ENCODE results near the gene HSD11B2.

The HSD11B2 gene

DNA sequence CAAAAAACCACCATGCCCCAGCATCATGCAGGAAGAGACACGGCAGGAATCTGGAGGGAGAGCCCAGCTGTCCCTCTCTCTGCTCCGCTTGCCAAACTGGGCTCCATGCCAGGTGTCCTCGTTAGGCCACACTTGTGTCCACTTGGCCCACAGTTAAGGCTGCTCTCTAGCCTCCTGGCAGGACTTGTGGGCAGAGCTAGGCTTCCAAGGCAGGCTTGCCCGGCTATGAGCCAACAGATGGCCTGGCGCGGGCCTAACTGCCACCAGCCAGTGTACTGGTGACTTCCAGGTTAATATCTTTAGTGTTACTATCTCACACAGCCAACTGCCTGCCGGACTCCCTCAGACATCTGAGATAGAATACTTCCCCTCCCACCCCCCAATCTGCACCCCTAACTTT is 39.4 kb downstream of the HSD11B2 start:
- DNase-seq (ENCODE audit: low read depth in 1 of 2, low spot score in 1 of 2), result no peak

DNA sequence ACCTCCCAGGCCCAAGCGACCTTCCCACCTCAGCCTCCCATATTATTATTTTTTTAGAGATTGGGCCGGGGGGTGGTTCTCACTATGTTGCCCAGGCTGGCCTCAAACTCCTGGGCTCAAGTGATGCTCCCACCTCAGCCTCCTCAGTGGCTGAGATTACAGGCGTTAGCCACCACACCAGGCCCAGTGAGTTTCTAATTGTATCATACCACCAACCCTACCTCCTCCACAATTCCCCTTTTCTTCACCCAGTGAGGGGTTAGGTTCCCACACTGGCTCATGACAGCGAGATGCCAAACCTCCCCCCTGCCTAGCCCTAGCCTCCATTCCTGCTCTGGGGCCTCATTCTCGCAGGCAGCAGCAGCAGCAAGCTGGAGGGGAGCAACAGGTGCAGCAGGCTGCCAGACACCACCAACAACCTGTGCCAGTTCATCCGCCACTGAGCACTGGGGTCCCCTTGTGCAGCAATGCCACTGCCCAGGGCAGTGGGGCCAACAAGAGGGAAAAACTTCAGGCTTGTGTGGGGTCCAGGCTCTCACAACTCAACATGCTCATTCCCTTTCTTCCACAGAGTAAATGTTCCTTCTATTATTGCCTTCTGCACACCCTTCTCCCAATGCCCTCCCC is 41.0 kb downstream of the HSD11B2 start:
- DNase-seq (ENCODE audit: low read depth in 1 of 2, low spot score in 1 of 2), result no peak

DNA sequence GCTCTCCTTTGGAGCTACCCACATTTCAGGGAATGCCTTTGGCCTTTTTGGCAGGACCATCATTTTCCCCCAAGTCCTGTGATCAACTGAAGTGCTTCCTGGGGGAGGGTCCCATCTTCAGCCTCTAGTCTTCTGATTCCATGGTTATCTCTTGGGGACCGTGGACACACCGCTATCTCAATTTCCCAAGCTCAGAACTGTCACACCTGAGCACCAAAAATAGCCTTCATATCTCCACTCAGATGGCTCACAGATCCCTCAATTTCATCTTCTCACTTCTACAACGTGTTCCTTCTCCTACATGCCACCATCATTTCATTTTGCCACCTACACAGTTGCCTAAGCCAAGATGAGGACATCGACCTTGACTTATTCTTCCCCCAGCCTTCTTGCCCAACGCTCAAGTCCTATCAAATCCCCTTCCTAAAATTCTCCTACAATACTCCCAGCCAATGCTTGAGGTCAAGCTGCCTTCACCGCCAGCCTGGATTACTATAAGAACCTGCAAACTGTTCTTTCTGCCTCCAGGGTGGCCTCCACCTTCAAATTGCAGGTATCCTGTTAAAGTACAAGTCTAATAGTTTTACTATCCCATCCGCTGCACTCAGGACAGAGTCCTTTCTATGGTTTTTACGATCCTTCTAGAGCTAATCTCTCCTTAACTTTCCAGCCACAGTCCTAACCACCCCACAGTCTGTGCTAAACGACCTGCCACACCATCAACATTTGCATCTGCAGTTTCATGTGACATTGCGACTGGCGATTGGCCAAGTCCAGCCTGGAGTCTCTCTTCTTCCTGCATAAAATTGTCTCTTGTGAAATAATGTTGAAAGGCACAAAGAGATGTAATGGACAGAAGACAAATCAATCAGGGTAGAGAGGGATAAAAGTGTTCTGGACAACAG is 43.9 kb downstream of the HSD11B2 start:
- no peak for DNase-seq (ENCODE audit: low read depth in 1 of 2, low spot score in 1 of 2)

DNA sequence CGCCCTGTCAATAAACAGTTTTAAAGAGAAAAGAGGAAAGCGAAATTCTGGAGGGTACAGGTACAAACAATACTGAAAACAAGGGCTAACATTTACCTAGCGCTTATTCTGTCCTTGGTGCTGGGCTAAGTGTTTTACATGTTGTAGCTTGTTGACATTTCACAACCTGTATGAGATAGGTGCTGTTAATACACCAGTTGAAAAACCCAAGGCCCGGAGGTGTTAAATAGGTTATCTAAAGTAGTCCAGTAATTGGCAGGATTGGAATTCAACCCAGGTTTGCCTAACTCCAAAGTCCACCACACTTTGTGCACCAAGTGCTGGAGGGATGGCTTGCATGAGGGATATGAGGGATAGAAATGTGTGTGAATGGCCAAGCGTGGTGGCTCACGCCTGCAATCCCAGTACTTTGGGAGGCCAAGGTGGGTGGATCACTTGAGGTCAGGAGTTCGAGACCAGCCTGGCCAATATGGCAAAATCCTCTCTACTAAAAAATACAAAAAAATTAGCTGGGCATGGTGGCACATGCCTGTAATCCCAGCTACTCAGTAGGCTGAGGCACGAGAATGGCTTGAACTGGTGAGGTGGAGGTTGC is 47.1 kb downstream of the HSD11B2 start:
- DNase-seq (ENCODE audit: low read depth in 1 of 2, low spot score in 1 of 2), result no peak

DNA sequence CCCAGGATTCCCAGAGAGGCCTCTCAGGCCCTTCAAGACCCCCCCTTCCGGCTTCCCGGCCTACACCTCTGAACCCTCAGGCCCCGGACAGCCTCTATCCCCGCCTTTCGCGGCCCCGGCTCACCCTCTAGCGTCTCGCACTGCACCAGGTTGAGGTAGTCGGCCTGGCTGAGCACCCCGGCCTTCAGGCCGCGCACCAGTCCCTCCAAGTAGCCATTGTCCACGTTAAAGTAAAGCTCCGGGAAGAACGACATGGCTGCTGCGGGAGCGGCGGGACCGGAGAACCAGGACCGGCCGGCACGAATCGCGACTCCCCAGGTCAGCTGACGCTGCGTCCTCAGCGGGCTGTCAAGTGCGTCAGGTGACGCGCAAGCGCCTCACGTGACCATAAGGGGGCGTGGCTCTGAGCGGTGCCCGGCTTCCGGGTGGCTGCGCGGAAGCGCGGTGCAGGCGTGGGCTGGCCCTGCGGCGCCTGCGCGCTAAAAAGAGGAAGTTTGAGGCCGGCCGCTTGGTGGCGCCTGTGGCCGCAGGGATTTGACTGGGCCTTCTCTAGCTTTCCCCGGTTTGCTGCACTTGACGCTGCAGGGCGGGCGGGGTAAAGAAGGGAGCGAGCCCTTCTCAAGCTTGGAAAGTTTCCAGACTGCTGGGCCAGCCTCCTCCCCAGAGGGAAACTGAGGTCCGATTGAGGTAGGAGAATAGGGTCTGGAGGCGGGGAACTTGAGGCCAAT is 50.1 kb downstream of the HSD11B2 start, which contains the start of gene ATP6V0D1:
TSS of gene ATP6V0D1 (minus strand) at position 325 of the 728 bp plus-strand sequence. CDS start at position 254, 71 bp downstream.
- peak; percentile 95 to 97 for DNase-seq (ENCODE audit: low read depth in 1 of 2, low spot score in 1 of 2)

DNA sequence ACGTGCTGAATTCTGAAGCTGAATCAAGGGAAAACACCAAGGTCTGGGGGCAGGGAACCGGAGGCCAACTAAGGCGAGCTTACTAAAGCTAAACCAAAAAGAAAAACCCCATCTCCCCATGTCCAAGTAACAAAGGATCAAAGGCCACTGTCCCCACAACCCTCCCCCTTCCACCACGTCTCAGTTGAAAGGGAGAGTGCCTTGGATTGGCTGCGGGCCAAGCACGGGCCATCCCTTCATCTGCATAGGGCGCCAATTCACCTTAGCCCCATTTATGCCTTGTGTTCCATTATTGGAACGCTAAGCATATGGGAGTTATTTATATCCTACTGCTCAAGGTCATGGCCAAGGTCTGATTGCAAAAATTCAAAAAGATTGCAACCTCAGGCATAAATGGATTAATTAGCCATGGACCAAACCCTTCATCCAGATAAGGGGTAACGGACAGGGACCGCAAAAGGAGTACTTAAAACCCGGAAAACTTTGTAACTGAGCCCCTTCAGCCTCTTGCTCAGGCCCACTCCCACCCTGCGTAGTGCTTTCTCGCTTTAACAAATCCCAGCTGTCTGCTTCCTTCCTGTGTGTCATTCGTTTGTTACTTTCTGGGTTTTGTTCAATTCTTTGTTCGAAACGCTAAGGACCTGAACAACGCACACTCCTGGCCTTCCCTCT is 50.8 kb downstream of the HSD11B2 start:
- DNase-seq (ENCODE audit: low read depth in 1 of 2, low spot score in 1 of 2), result peak in 1 of 2 donors; percentile 38

DNA sequence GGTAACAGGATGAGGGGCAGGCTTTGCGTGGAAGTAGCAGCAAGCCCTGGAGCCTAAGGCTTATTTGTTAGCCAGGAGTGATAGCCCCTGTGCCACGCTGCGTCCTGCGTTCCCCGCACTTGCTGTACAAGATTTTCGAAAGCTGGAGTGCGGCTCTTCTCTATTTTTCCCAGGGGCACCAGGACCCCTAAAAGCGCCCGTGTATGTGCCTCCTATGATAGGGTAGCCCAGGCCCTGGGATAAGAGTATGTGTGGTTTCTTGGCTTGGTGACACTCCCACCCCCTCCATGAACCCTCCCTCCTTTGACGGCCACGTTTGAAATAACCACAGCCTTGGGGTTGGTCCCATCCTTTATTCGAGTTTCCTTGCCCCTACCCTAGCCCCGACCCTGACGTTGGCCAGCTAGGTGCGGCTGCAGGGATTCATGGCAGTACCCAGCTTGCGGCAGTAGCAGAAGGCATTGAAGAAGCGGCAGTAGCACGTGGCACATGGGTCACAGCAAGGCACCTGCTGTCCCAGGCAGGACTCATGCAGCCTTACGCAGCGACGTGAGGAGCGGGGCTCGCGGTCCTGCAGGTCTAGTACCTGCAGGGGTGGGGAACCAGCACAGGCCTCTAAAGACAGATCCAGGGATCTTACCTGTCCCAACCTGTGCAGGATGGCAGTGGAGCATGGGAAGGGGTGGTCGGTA is 51.5 kb downstream of the HSD11B2 start:
- DNase-seq (ENCODE audit: low read depth in 1 of 2, low spot score in 1 of 2), result no peak

DNA sequence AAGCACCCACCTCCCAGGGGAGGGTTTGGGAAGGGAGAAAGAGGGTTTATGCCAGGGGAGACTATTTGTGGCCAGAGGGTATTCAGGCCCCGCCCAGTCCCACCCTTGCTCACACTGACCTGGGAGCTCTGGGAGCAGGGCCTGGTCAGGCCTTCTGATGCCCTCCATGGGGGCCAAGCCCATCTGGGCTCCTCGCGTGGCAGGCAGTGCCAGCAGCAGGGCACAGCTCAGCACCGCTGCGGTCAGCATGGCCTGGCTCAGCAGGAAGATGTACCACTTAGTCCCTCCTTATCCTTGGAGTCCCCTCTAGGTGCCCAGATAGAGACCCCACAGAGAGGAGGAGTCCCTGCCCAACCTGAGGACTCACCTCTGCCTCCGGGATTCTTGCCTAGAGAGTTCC is 52.2 kb downstream of the HSD11B2 start, which contains the start of gene AGRP:
TSS of gene AGRP (minus strand) at position 398 of the 400 bp plus-strand sequence. CDS start at position 249, 149 bp downstream.
- no peak for DNase-seq (ENCODE audit: low read depth in 1 of 2, low spot score in 1 of 2)

DNA sequence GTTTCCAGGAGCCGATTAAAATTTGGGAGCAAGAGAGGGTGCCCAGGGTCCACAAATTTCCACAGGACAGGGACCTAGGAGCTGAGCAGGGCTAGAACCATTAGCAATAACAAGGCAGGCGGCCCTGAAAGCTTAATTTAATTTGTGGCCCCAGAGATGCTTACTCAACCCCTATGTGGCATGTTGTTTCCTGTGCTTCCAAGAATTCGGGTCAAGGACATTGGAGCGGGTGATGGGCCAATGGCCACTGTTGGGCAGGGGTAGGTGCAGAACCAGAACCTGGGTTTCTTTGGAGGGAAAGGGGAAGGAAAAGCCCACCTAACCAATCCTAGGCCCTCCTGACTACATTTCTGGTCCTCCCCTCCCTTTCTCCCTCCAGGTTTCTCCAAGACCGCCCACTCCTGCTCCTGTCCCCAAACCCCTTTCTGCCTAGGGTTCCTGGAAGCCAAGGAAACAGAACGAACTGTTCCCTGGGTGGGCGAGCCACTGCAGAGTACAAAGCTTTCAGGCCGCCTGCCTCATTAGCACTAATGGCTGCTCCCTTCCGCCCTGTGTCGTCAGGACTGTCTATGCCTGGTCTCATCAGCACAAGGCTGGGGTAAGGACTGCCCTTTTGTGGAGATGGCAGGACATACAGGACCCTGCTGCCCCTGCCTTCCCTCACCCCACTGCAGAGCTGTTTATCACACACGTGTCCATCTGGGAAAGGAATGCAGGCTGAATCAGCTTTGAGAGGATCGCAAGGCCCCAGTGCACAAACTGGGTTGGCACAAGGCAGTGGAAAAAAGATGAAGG is 53.0 kb downstream of the HSD11B2 start:
- DNase-seq (ENCODE audit: low read depth in 1 of 2, low spot score in 1 of 2), result no peak

DNA sequence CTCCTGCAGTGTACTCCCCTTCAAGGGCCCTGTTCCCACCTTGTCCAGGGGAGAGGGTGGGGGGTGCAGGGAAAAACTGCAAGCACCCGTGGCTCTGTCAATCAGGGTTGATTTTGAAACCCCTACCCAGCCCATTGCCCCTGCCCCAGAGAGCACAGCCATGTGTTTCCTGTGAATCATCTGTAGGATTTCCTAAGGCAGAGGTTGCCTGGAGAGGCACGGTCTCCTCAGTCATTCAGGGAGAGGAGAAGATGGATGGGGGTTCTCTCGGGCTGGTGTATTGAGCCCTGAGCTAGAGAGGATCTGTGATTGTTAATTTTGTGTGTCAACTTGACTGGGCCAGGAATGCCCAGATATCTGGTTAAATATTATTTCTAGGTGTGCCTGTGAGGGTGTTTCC is 55.9 kb downstream of the HSD11B2 start:
- DNase-seq (ENCODE audit: low read depth in 1 of 2, low spot score in 1 of 2), result no peak
